MV-4-11 (cell line): ENCODE results near the gene ZDHHC14.
A peak's percentile ranks its signal among the peaks of the same experiment; 100 is the strongest.

Experiments
- DNase-seq: peaks from one replicate; lab custom pipeline; 2025; lab: John Stamatoyannopoulos, UW

ZDHHC14 gene

GRCh38 chr6:157622427-157622826 lies 241.4 kb downstream of the ZDHHC14 start:
- DNase-seq = no peak

- no peak for DNase-seq
These were observed 244.1 kb downstream of the ZDHHC14 start for GRCh38 chr6:157625111-157625510.

GRCh38 chr6:157625764-157626163 lies 244.8 kb downstream of the ZDHHC14 start:
- no peak for DNase-seq

GRCh38 chr6:157627195-157627966 lies 246.4 kb downstream of the ZDHHC14 start:
- DNase-seq = no peak

- no peak for DNase-seq
These were observed 247.5 kb downstream of the ZDHHC14 start for GRCh38 chr6:157628463-157628862.

- DNase-seq = peak; percentile 40
These were observed 248.2 kb downstream of the ZDHHC14 start for GRCh38 chr6:157629220-157629619.

- DNase-seq = no peak
These were observed 249.6 kb downstream of the ZDHHC14 start for GRCh38 chr6:157630463-157631080.

- no peak for DNase-seq
These were observed 250.4 kb downstream of the ZDHHC14 start for GRCh38 chr6:157631412-157631811.

GRCh38 chr6:157631838-157632614 lies 251.0 kb downstream of the ZDHHC14 start:
- DNase-seq = no peak

- DNase-seq = no peak
These were observed 251.8 kb downstream of the ZDHHC14 start for GRCh38 chr6:157632821-157633220.

- DNase-seq = no peak
These were observed 253.6 kb downstream of the ZDHHC14 start for GRCh38 chr6:157634546-157634945.

GRCh38 chr6:157635388-157636244 lies 254.6 kb downstream of the ZDHHC14 start:
- DNase-seq = no peak

GRCh38 chr6:157637516-157637915 lies 256.5 kb downstream of the ZDHHC14 start:
- DNase-seq = no peak

- DNase-seq = no peak
These were observed 257.1 kb downstream of the ZDHHC14 start for GRCh38 chr6:157637941-157638662.

GRCh38 chr6:157638779-157639178 lies 257.8 kb downstream of the ZDHHC14 start:
- no peak for DNase-seq

- DNase-seq = no peak
These were observed 259.9 kb downstream of the ZDHHC14 start for GRCh38 chr6:157640746-157641451.

- no peak for DNase-seq
These were observed 260.8 kb downstream of the ZDHHC14 start for GRCh38 chr6:157641837-157642236.

- no peak for DNase-seq
These were observed 261.7 kb downstream of the ZDHHC14 start for GRCh38 chr6:157642736-157643135.

- peak; percentile 21 for DNase-seq
These were observed 263.2 kb downstream of the ZDHHC14 start for GRCh38 chr6:157644043-157644810.
